Measurements from ENCODE around the gene POC1B. TPM values are rescaled to one million over a fixed set of nuclear protein-coding genes. Genes with fewer than 3 reads are reported as not detected.
"Not testable (repeated sequence)": the region's sequence is repeated elsewhere in the genome, so short reads cannot be mapped to it uniquely, and the experiment has no call there.

POC1B gene
- total RNA-seq, 1 experiment from 2014 or later, result 40.3 TPM

DNA sequence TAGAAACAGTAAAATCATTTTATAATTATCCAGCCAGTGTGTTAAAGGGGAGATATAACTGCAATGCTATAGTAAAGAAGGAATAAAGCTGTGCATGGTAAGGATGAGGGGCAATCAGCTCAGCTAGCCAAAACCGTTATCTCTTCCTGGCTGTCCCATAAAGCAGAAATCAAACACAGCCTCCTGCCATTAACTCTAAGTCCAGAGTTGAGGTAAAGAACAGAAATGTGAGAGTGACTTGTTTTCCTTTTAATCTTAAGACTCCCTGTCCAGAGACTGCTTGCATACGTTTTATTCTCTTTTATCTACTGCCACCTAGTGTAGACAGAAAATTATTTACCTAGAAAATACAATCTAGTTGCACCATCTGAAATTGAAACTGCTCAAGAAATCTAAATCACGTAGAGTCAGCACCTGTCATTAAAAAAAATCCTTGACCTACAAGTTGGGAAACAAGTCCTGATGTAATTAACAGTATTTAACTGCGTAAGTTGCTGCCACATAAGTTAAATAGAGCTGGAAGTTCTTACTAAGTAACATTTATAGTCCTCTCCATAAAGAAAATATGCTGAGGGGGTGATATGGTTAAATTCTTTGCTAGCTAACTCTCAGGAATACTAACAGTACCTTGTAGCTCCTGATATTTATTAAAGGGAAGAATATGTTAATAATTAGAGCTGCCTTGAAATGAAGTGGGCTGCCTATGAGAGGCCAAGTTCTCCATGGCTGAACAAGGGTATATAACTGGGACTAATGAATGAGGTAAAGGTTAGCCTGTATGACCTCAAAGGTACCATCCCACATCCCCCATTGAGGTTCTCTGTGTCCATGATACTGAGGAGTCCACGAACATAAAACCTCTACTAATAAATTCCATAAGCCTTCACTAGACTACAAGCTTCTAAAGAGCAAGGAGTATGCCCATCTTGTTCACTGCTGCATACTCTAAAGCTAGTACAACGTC lies 63.9 kb downstream of the POC1B start:
- no peak overlapping the region for H3K4me3 Mint-ChIP-seq (ENCODE audit: low read depth, unreplicated experiment)
- no TSS peak for BruUV-seq (replicated peaks)
- intact Hi-C loops (cut with micrococcal nuclease; ENCODE audit: unreplicated experiment), result loop anchor here (1.0 to 10.0 kb wide), 6 partner anchors 110 to 443 kb away; partner anchors contain the start of gene DUSP6
- H3K4me1 Mint-ChIP-seq (ENCODE audit: low read depth, unreplicated experiment), result peaks cover 29% of the 10 kb centered on the region
- no peaks in the 10 kb centered on the region for H3K9me3 Mint-ChIP-seq (ENCODE audit: low read depth, unreplicated experiment)
- TF ChIP-seq, protein P1, sequence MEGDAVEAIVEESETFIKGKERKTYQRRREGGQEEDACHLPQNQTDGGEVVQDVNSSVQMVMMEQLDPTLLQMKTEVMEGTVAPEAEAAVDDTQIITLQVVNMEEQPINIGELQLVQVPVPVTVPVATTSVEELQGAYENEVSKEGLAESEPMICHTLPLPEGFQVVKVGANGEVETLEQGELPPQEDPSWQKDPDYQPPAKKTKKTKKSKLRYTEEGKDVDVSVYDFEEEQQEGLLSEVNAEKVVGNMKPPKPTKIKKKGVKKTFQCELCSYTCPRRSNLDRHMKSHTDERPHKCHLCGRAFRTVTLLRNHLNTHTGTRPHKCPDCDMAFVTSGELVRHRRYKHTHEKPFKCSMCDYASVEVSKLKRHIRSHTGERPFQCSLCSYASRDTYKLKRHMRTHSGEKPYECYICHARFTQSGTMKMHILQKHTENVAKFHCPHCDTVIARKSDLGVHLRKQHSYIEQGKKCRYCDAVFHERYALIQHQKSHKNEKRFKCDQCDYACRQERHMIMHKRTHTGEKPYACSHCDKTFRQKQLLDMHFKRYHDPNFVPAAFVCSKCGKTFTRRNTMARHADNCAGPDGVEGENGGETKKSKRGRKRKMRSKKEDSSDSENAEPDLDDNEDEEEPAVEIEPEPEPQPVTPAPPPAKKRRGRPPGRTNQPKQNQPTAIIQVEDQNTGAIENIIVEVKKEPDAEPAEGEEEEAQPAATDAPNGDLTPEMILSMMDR (IDR thresholded peaks at IDR 0.05; ENCODE audit: unreplicated experiment), result peak; percentile 32
- CTCF ChIA-PET, result interaction anchor here (1.0 to 2.3 kb wide), 3 partner anchors 109 to 442 kb away, joined by 3 to 11 read pairs (median 4); partner anchors contain the start of gene DUSP6
- no peak for DNase-seq
- H3K27me3 Mint-ChIP-seq (ENCODE audit: unreplicated experiment), result no peaks in the 10 kb centered on the region
- peaks cover 6% of the 10 kb centered on the region for H3K36me3 Mint-ChIP-seq (ENCODE audit: insufficient read depth, unreplicated experiment)
- H3K27ac Mint-ChIP-seq (ENCODE audit: unreplicated experiment), result no peak overlapping the region

DNA sequence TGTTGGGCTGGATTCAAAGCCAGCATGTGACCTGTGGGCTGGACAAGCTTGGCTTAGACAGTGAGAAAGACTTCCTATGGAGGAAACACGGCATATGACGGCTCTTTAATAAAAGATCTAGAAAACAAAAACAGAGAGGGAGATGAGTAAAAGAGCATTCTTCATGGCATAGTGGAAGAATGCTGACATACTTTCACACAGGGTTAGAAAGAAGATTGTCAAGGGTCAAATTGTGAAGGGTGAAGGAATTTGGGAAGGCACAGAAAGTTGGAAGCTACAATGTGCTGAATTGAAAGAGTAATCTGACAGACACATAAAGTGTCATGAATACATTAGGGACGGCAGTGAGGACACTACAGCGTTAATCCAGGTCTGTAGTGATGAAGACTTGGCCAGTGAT lies 64.7 kb downstream of the POC1B start:
- Mint-ChIP-seq H3K36me3 (ENCODE audit: insufficient read depth, unreplicated experiment) (peaks cover 6% of the 10 kb centered on the region), H3K27me3 (ENCODE audit: unreplicated experiment) (no peaks in the 10 kb centered on the region), H3K27ac (ENCODE audit: unreplicated experiment) (no peak overlapping the region), H3K4me3 (ENCODE audit: low read depth, unreplicated experiment) (no peak overlapping the region), H3K9me3 (ENCODE audit: low read depth, unreplicated experiment) (no peaks in the 10 kb centered on the region), H3K4me1 (ENCODE audit: low read depth, unreplicated experiment) (peaks cover 29% of the 10 kb centered on the region)
- DNase-seq, result no peak
- CTCF ChIA-PET, result interaction anchor here (2.0 to 2.3 kb wide), 2 partner anchors 109 to 442 kb away, joined by 4 to 11 read pairs; partner anchors contain the start of gene DUSP6
- intact Hi-C loops (cut with micrococcal nuclease; ENCODE audit: unreplicated experiment), result loop anchor here (1.0 to 10.0 kb wide), 6 partner anchors 109 to 442 kb away; partner anchors contain the start of gene DUSP6
- TF ChIP-seq, protein P1 (IDR thresholded peaks at IDR 0.05; ENCODE audit: unreplicated experiment), result no peak
- BruUV-seq (replicated peaks), result no TSS peak

DNA sequence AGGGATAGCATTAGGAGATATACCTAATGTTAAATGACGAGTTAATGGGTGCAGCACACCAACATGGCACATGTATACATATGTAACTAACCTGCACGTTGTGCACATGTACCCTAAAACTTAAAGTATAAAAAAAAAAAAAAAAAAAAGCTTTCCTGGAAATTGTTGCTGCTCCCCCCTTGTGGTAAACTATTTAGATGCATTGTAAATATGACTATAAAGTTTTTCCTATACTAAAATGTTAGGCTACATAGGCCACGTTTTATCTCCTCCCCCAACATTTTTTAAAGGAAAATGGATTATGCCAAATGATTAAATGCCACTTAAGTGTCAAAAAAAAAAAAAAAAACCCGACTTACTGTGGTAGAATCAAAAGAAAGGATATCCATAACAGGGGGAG lies 66.6 kb downstream of the POC1B start:
- H3K4me1 Mint-ChIP-seq (ENCODE audit: low read depth, unreplicated experiment), result peaks cover 20% of the 10 kb centered on the region
- DNase-seq; H3K4me3 Mint-ChIP-seq (ENCODE audit: low read depth, unreplicated experiment); H3K27ac Mint-ChIP-seq (ENCODE audit: unreplicated experiment); H3K27me3 Mint-ChIP-seq (ENCODE audit: unreplicated experiment); BruUV-seq (replicated peaks); H3K36me3 Mint-ChIP-seq (ENCODE audit: insufficient read depth, unreplicated experiment); H3K9me3 Mint-ChIP-seq (ENCODE audit: low read depth, unreplicated experiment): not testable (repeated sequence)
- intact Hi-C loops (cut with micrococcal nuclease; ENCODE audit: unreplicated experiment), result loop anchor here (5.0 kb wide), 2 partner anchors 67 to 87 kb away; no protein-coding TSS in a partner anchor
- CTCF ChIA-PET, result interaction anchor here (0.7 to 1.1 kb wide), 9 partner anchors 9 to 1308 kb away, joined by 3 to 9 read pairs (median 5); partner anchors contain the start of gene DUSP6

- CTCF ChIA-PET, result interaction anchor here (0.6 kb wide), 1 partner anchor 476 kb away, joined by 3 read pairs; no protein-coding TSS in a partner anchor
- no TSS peak for BruUV-seq (replicated peaks)
- no peaks in the 10 kb centered on the region for H3K9me3 Mint-ChIP-seq (ENCODE audit: low read depth, unreplicated experiment)
These were observed 69.3 kb downstream of the POC1B start for GRCh38 chr12:89456565-89456964.

More at GRCh38 chr12:89456565-89456964, 69.3 kb downstream of the POC1B start:
- TF ChIP-seq, protein P1 (IDR thresholded peaks at IDR 0.05; ENCODE audit: unreplicated experiment), result no peak
- Mint-ChIP-seq H3K4me1 (ENCODE audit: low read depth, unreplicated experiment) (peaks cover 28% of the 10 kb centered on the region), H3K4me3 (ENCODE audit: low read depth, unreplicated experiment) (no peak overlapping the region), H3K27me3 (ENCODE audit: unreplicated experiment) (no peaks in the 10 kb centered on the region), H3K36me3 (ENCODE audit: insufficient read depth, unreplicated experiment) (peaks cover 6% of the 10 kb centered on the region), H3K27ac (ENCODE audit: unreplicated experiment) (no peak overlapping the region)
- intact Hi-C loops (cut with micrococcal nuclease; ENCODE audit: unreplicated experiment), result loop anchor here (5.0 kb wide), 2 partner anchors 64 to 84 kb away; no protein-coding TSS in a partner anchor
- DNase-seq, result no peak
